Calu3 (cell line): ENCODE results near the gene THOC1. TPM values are rescaled to one million over a fixed set of nuclear protein-coding genes. Genes with fewer than 3 reads are reported as not detected.

ENCODE experiments used
- BruUV-seq: library from RNA; stranded (reverse); fragments of 400-500 nt; replicated peaks from 2 replicates; lab custom pipeline; 2021; lab: Mats Ljungman, UMichigan
- CTCF ChIA-PET: fragments of 300-600 bp; sonication (Branson Sonifier 250); formaldehyde crosslinking; loops from one replicate; lab custom pipeline; 2022; ENCODE audit warnings: antibody characterized with exemption; lab: Charles Lee
- DNase-seq: peaks from one replicate; pipeline ENCODE4 v3.0.0; 2022
- H3K27ac Mint-ChIP-seq: one replicate; pipeline ENCODE4 v1.8.0; 2022; ENCODE audit warnings: mixed read lengths; ENCODE audit not compliant: unreplicated experiment
- H3K27me3 Mint-ChIP-seq: one replicate; pipeline ENCODE4 v1.8.0; 2022; ENCODE audit warnings: mixed read lengths; ENCODE audit not compliant: unreplicated experiment
- H3K36me3 Mint-ChIP-seq: one replicate; pipeline ENCODE4 v1.8.0; 2022; ENCODE audit warnings: mild to moderate bottlenecking, moderate library complexity, mixed read lengths; ENCODE audit not compliant: insufficient read depth, unreplicated experiment
- H3K4me1 Mint-ChIP-seq: one replicate; pipeline ENCODE4 v1.8.0; 2022; ENCODE audit warnings: mild to moderate bottlenecking, low read depth, mixed read lengths; ENCODE audit not compliant: unreplicated experiment
- H3K4me3 Mint-ChIP-seq: one replicate; pipeline ENCODE4 v1.8.0; 2022; ENCODE audit warnings: mild to moderate bottlenecking, low read depth, moderate library complexity, mixed read lengths; ENCODE audit not compliant: unreplicated experiment
- H3K9me3 Mint-ChIP-seq: one replicate; pipeline ENCODE4 v1.8.0; 2022; ENCODE audit warnings: low read depth, mixed read lengths; ENCODE audit not compliant: unreplicated experiment
- CTCF ChIP-seq: fragments of 200-600 bp; IDR thresholded peaks from one replicate; pipeline ENCODE4 v1.8.0; 2022; ENCODE audit warnings: antibody characterized with exemption; ENCODE audit not compliant: unreplicated experiment
- intact Hi-C: fragments of 100-400 bp; cut with micrococcal nuclease; formaldehyde crosslinking; loops from one replicate; pipeline ENCODE4 v1.10.0; 2022; ENCODE audit not compliant: unreplicated experiment
- total RNA-seq: library from RNA; stranded (reverse); gene quantifications from 2 replicates; pipeline ENCODE4 v1.2.3, GENCODE V29; 2022

THOC1 gene
- total RNA-seq, 1 experiment from 2014 or later = 47.1 TPM

DNA sequence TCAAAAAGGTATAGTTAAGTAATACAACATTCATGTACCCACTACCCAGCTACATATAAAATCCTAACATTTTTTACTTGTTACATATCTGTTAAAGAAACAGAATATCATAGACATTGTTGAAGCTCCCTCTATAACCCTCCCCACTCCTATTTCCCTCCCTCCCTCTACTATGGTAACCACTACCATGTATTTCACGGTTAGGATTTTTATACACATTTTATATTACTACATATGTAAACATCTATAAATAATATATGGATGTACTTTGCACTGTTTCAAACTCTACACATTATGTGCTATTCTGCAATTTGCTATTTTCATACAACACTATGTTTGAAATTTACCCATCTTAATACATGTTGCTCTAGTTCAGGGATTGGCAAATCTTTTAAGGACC lies 36.3 kb downstream of the THOC1 start:
- no peak for TF ChIP-seq CTCF
- Mint-ChIP-seq H3K27me3 (no peaks in the 10 kb centered on the region), H3K4me1 (no peaks in the 10 kb centered on the region), H3K36me3 (peaks cover 10% of the 10 kb centered on the region), H3K4me3 (no peak overlapping the region), H3K27ac (no peak overlapping the region), H3K9me3 (no peaks in the 10 kb centered on the region)
- intact Hi-C loops = loop anchor here (5.0 kb wide), 1 partner anchor 39 kb away; no protein-coding TSS in a partner anchor
- no peak for DNase-seq
- CTCF ChIA-PET = no interaction called here
- BruUV-seq = no TSS peak

- H3K27ac Mint-ChIP-seq = no peak overlapping the region
- intact Hi-C loops = no loop called here
- H3K4me3 Mint-ChIP-seq = no peak overlapping the region
- no TSS peak for BruUV-seq
- H3K27me3 Mint-ChIP-seq = no peaks in the 10 kb centered on the region
- H3K9me3 Mint-ChIP-seq = no peaks in the 10 kb centered on the region
- DNase-seq = no peak
- H3K4me1 Mint-ChIP-seq = no peaks in the 10 kb centered on the region
- CTCF ChIA-PET = no interaction called here
- TF ChIP-seq CTCF = no peak
- H3K36me3 Mint-ChIP-seq = peaks cover 16% of the 10 kb centered on the region
These were observed 39.3 kb downstream of the THOC1 start for GRCh38 chr18:228586-228985.

- Mint-ChIP-seq H3K4me3 (no peak overlapping the region), H3K4me1 (no peaks in the 10 kb centered on the region), H3K27me3 (no peaks in the 10 kb centered on the region), H3K36me3 (peaks cover 15% of the 10 kb centered on the region), H3K9me3 (no peaks in the 10 kb centered on the region), H3K27ac (no peak overlapping the region)
- no peak for TF ChIP-seq CTCF
- no TSS peak for BruUV-seq
- no peak for DNase-seq
- intact Hi-C loops = no loop called here
- CTCF ChIA-PET = no interaction called here
These were observed 39.9 kb downstream of the THOC1 start for GRCh38 chr18:227902-228301.

DNA sequence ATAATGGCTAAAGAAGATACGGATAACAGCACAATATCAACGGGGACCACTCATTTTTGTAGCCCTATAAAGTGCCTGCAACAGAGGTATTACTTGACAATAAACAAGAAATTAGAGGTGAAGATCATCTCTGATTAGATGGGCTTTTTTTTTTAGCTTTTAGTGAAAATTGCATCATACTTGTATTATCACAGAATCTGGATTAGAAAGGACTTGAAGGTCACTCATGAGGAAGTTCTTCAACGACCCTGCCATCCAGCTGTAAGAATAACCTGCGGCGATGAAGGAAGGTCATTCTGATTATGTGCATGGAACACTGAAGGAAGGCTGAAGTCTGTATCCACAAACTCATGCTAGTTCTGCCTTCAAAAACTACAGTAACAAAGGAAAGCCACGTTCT lies 40.5 kb downstream of the THOC1 start:
- no TSS peak for BruUV-seq

More for the DNA sequence above, 40.5 kb downstream of the THOC1 start:
- no peak for TF ChIP-seq CTCF
- Mint-ChIP-seq H3K27ac (no peak overlapping the region), H3K4me1 (no peaks in the 10 kb centered on the region), H3K27me3 (no peaks in the 10 kb centered on the region), H3K4me3 (no peak overlapping the region), H3K36me3 (peaks cover 15% of the 10 kb centered on the region), H3K9me3 (no peaks in the 10 kb centered on the region)
- intact Hi-C loops = no loop called here
- DNase-seq = no peak
- CTCF ChIA-PET = no interaction called here
